NT2/D1 (cell line): ENCODE data around the gene TRIM67.

ENCODE experiments used
- DNase-seq: peaks from one replicate; pipeline ENCODE4 v3.0.0-alpha.2; 2011; ENCODE audit warnings: low read depth, low spot score
- H3K27me3 ChIP-seq: 2 replicates; pipeline ENCODE4 v1.6.0; 2011; ENCODE audit warnings: mild to moderate bottlenecking; ENCODE audit not compliant: insufficient read length, insufficient read depth
- H3K36me3 ChIP-seq: 2 replicates; pipeline ENCODE4 v1.6.1; 2011; ENCODE audit warnings: mild to moderate bottlenecking, low read length, mixed read lengths; ENCODE audit not compliant: insufficient read depth, insufficient read length
- H3K4me1 ChIP-seq: 2 replicates; pipeline ENCODE4 v1.5.1; 2011; ENCODE audit not compliant: insufficient read depth, insufficient read length
- H3K4me3 ChIP-seq: 2 replicates; pipeline ENCODE4 v1.5.1; 2011; ENCODE audit warnings: low read depth; ENCODE audit not compliant: insufficient read length
- H3K9ac ChIP-seq: 2 replicates; pipeline ENCODE4 v1.6.0; 2011; ENCODE audit warnings: low read depth; ENCODE audit not compliant: insufficient read length
- H3K9me3 ChIP-seq: 2 replicates; pipeline ENCODE4 v1.5.1; 2011; ENCODE audit warnings: mild to moderate bottlenecking, low read length; ENCODE audit not compliant: insufficient read depth
- SUZ12 ChIP-seq: IDR thresholded peaks from 2 replicates; pipeline ENCODE4 v1.6.1; 2011; ENCODE audit not compliant: insufficient read length, insufficient read depth; ENCODE audit errors: extremely low read depth
- YY1 ChIP-seq: IDR thresholded peaks from 2 replicates; pipeline ENCODE4 v1.6.1; 2011; ENCODE audit not compliant: insufficient read length, insufficient read depth
- ZNF274 ChIP-seq: IDR thresholded peaks from 2 replicates; pipeline ENCODE4 v1.6.1; 2011; ENCODE audit warnings: mild to moderate bottlenecking, low read depth, low read length

The TRIM67 gene

DNA sequence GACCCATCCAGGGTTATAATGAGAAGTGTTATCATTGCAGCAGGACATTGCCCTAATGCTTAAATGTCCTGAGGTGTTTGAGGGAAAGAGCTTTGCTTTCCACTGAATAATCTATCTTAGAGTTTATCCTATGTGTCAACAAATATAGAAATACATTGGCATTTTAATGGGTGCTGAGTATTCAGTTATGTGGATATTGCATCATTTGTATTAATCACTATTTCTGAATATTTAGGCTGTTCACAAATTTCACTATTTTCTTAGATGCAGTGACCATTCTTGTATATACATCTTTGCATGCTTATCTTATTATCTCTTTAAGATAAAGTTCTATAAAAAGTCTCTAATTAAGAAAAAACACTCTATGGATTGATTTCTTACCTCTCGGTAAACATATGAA, 18.2 kb downstream of the TRIM67 start:
- Histone ChIP-seq H3K9me3 (no peaks in the 10 kb centered on the region), H3K27me3 (peaks cover 8% of the 10 kb centered on the region), H3K4me1 (peaks cover 6% of the 10 kb centered on the region), H3K36me3 (no peaks in the 10 kb centered on the region), H3K9ac (no peak overlapping the region), H3K4me3 (no peak overlapping the region)
- TF ChIP-seq SUZ12: no peak
- TF ChIP-seq YY1: no peak
- no peak for TF ChIP-seq ZNF274
- no peak for DNase-seq

DNA sequence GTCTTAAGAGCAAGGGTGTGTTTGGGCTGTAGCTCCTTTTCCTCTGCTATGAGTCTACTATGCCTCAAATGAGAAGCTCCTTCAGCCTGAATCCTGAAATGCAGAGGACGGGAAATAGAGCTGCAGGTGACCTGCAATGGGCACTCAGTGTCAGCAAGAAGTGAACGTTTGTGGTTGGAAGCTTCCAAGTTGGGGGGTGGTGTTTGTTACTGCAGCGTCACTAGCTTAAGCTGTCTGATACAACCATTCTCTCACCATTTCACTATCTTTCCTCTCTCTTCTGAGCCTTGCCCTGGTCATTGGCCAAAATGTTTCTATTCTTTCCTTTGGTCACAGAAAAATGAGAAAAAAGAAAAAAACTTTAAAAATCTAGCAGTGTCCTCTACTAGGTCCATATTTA, 19.4 kb downstream of the TRIM67 start:
- no peak for TF ChIP-seq YY1
- no peak for TF ChIP-seq ZNF274
- no peak for TF ChIP-seq SUZ12
- no peaks in the 10 kb centered on the region for H3K9me3 ChIP-seq
- peaks cover 16% of the 10 kb centered on the region for H3K27me3 ChIP-seq
- no peak overlapping the region for H3K9ac ChIP-seq
- H3K4me1 ChIP-seq: peaks cover 6% of the 10 kb centered on the region
- DNase-seq: no peak
- no peaks in the 10 kb centered on the region for H3K36me3 ChIP-seq
- H3K4me3 ChIP-seq: no peak overlapping the region

DNA sequence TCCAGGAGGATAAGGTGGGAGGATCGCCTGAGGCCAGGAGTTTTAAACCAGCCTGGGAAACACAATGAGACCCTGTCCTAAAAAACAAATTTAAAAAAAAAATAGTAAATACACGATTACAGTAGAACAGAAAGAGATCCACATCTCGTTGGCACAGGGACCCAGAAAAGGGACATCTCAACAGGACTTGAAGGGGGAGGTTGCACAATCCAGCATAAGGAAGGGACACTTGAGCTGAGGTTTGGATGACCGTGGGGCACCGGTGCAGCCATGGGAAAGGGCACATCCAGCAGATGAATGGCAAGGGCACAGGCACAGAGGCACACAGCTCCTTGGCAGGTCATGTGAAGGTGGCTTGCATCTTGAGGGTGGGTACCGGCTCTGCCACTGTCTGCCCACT, 20.5 kb downstream of the TRIM67 start:
- Histone ChIP-seq H3K27me3 (peaks cover 24% of the 10 kb centered on the region), H3K4me1 (peaks cover 6% of the 10 kb centered on the region), H3K9ac (no peak overlapping the region), H3K36me3 (no peaks in the 10 kb centered on the region), H3K9me3 (no peaks in the 10 kb centered on the region), H3K4me3 (no peak overlapping the region)
- no peak for DNase-seq
- TF ChIP-seq ZNF274: no peak
- no peak for TF ChIP-seq YY1
- TF ChIP-seq SUZ12: no peak

- Histone ChIP-seq H3K9ac (no peak overlapping the region), H3K27me3 (peaks cover 24% of the 10 kb centered on the region), H3K9me3 (no peaks in the 10 kb centered on the region), H3K4me1 (peaks cover 6% of the 10 kb centered on the region), H3K4me3 (no peak overlapping the region), H3K36me3 (no peaks in the 10 kb centered on the region)
- DNase-seq: peak; percentile 72
- no peak for TF ChIP-seq YY1
- TF ChIP-seq SUZ12: no peak
- no peak for TF ChIP-seq ZNF274
Measured at GRCh38 chr1:231183639-231184590, 22.1 kb downstream of the TRIM67 start.

- Histone ChIP-seq H3K4me3 (no peak overlapping the region), H3K36me3 (no peaks in the 10 kb centered on the region), H3K27me3 (peaks cover 24% of the 10 kb centered on the region), H3K9me3 (peaks cover 5% of the 10 kb centered on the region; the same call in 1 of the 2 replicates), H3K4me1 (peaks cover 6% of the 10 kb centered on the region), H3K9ac (no peak overlapping the region)
- TF ChIP-seq YY1: no peak
- no peak for DNase-seq
Measured at GRCh38 chr1:231184891-231185290, 23.0 kb downstream of the TRIM67 start.

- Histone ChIP-seq H3K36me3 (no peaks in the 10 kb centered on the region), H3K9me3 (peaks cover 6% of the 10 kb centered on the region; the same call in 1 of the 2 replicates), H3K9ac (no peak overlapping the region), H3K4me3 (no peak overlapping the region), H3K4me1 (peaks cover 6% of the 10 kb centered on the region), H3K27me3 (peaks cover 24% of the 10 kb centered on the region)
- TF ChIP-seq SUZ12: no peak
- TF ChIP-seq YY1: no peak
- no peak for TF ChIP-seq ZNF274
- no peak for DNase-seq
Measured at GRCh38 chr1:231185391-231185790, 23.5 kb downstream of the TRIM67 start.

GRCh38 chr1:231186356-231187115, 24.7 kb downstream of the TRIM67 start:
- H3K27me3 ChIP-seq: peaks cover 24% of the 10 kb centered on the region
- peaks cover 6% of the 10 kb centered on the region for H3K4me1 ChIP-seq
- no peak overlapping the region for H3K4me3 ChIP-seq
- no peak for DNase-seq
- peaks cover 6% of the 10 kb centered on the region; the same call in 1 of the 2 replicates for H3K9me3 ChIP-seq
- TF ChIP-seq ZNF274 (no peak), SUZ12 (no peak), YY1 (no peak)
- H3K36me3 ChIP-seq: no peaks in the 10 kb centered on the region
- H3K9ac ChIP-seq: no peak overlapping the region
